Osteoblast (primary cell): ENCODE data around the gene NOS1AP. TPM values are rescaled to one million over a fixed set of nuclear protein-coding genes. Genes with fewer than 3 reads are reported as not detected.

Source experiments
- DNase-seq: peaks from one replicate; pipeline ENCODE4 v3.0.0; 2011; ENCODE audit warnings: low spot score, mixed read lengths; ENCODE audit not compliant: insufficient read length; ENCODE audit errors: missing footprints
- H2AFZ ChIP-seq: 2 replicates; pipeline ENCODE4 v1.6.0; 2011; ENCODE audit warnings: mild to moderate bottlenecking, low read length
- H3K27ac ChIP-seq: 2 replicates; pipeline ENCODE4 v1.5.1; 2011; ENCODE audit warnings: mild to moderate bottlenecking, low read depth, low read length, moderate library complexity
- H3K27me3 ChIP-seq: 2 replicates; pipeline ENCODE4 v1.6.0; 2012; ENCODE audit warnings: mild to moderate bottlenecking, control low read depth, inconsistent platforms, low read length, moderate library complexity; ENCODE audit not compliant: insufficient read depth
- H3K36me3 ChIP-seq: 2 replicates; pipeline ENCODE4 v1.5.1; 2011; ENCODE audit warnings: mild to moderate bottlenecking, low read length, control low read depth, moderate library complexity; ENCODE audit not compliant: insufficient read depth
- H3K4me1 ChIP-seq: 2 replicates; pipeline ENCODE4 v1.5.1; 2011; ENCODE audit warnings: mild to moderate bottlenecking, low read length, control low read depth, moderate library complexity; ENCODE audit not compliant: insufficient read depth
- H3K4me2 ChIP-seq: 2 replicates; pipeline ENCODE4 v1.6.0; 2011; ENCODE audit warnings: mild to moderate bottlenecking, low read length; ENCODE audit not compliant: insufficient read depth
- H3K4me3 ChIP-seq: fragments of 200-600 bp; sonication (generic); 3 replicates; pipeline ENCODE4 v1.5.1; 2012; ENCODE audit warnings: mild to moderate bottlenecking, low read length, inconsistent platforms; ENCODE audit not compliant: insufficient read depth
- H3K79me2 ChIP-seq: 2 replicates; pipeline ENCODE4 v1.6.0; 2012; ENCODE audit warnings: mild to moderate bottlenecking, low read length, control low read depth, inconsistent platforms; ENCODE audit not compliant: insufficient read depth
- H3K9me3 ChIP-seq: 2 replicates; pipeline ENCODE4 v1.5.1; 2011; ENCODE audit warnings: low read depth, low read length, control low read depth
- H4K20me1 ChIP-seq: 2 replicates; pipeline ENCODE4 v1.6.0; 2012; ENCODE audit warnings: mild to moderate bottlenecking, low read length, control low read depth; ENCODE audit not compliant: insufficient read depth
- total RNA-seq: library from RNA; depleted of rRNA; stranded (reverse); fragments of >200 nt; gene quantifications from 2 replicates; pipeline ENCODE4 v1.2.3, GENCODE V29; 2012
- TF ChIP-seq, protein P1 (sequence below): IDR thresholded peaks from 2 replicates; pipeline ENCODE4 v1.5.1; 2011; ENCODE audit warnings: mild to moderate bottlenecking, low read depth, low read length, moderate library complexity; ENCODE audit errors: extremely low read depth

The NOS1AP gene
- total RNA-seq, 1 donor: not detected

DNA sequence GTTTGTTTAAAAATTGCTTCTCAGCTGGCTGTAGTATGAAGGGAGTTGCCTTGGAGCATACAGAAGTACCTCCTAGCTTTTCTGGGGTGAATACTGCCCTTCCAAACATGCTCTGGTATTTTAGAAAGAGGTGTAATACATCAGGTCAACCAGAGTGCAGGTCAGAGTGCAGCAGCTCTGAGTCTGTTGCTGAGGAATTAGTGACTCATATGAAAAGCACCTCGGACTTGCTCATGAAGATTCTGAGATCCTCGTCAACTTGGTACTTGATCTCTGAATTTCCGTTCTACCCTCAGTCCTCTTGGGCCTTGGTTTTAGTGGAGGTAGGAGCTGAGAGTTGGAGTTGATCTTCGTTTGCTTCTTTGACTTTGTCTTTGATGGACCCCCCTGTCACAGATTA lies 67.3 kb downstream of the NOS1AP start:
- H3K27ac ChIP-seq: peak overlapping the region; percentile 16
- no peak overlapping the region for H3K4me3 ChIP-seq
- no peaks in the 10 kb centered on the region for H3K79me2 ChIP-seq
- H3K36me3 ChIP-seq: no peaks in the 10 kb centered on the region
- DNase-seq: peak; percentile 78
- TF ChIP-seq, protein P1, sequence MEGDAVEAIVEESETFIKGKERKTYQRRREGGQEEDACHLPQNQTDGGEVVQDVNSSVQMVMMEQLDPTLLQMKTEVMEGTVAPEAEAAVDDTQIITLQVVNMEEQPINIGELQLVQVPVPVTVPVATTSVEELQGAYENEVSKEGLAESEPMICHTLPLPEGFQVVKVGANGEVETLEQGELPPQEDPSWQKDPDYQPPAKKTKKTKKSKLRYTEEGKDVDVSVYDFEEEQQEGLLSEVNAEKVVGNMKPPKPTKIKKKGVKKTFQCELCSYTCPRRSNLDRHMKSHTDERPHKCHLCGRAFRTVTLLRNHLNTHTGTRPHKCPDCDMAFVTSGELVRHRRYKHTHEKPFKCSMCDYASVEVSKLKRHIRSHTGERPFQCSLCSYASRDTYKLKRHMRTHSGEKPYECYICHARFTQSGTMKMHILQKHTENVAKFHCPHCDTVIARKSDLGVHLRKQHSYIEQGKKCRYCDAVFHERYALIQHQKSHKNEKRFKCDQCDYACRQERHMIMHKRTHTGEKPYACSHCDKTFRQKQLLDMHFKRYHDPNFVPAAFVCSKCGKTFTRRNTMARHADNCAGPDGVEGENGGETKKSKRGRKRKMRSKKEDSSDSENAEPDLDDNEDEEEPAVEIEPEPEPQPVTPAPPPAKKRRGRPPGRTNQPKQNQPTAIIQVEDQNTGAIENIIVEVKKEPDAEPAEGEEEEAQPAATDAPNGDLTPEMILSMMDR: no peak
- H3K27me3 ChIP-seq: no peaks in the 10 kb centered on the region
- no peaks in the 10 kb centered on the region for H4K20me1 ChIP-seq
- H2AFZ ChIP-seq: no peak overlapping the region
- H3K4me1 ChIP-seq: peaks cover 17% of the 10 kb centered on the region
- H3K9me3 ChIP-seq: no peaks in the 10 kb centered on the region
- no peak overlapping the region for H3K4me2 ChIP-seq

DNA sequence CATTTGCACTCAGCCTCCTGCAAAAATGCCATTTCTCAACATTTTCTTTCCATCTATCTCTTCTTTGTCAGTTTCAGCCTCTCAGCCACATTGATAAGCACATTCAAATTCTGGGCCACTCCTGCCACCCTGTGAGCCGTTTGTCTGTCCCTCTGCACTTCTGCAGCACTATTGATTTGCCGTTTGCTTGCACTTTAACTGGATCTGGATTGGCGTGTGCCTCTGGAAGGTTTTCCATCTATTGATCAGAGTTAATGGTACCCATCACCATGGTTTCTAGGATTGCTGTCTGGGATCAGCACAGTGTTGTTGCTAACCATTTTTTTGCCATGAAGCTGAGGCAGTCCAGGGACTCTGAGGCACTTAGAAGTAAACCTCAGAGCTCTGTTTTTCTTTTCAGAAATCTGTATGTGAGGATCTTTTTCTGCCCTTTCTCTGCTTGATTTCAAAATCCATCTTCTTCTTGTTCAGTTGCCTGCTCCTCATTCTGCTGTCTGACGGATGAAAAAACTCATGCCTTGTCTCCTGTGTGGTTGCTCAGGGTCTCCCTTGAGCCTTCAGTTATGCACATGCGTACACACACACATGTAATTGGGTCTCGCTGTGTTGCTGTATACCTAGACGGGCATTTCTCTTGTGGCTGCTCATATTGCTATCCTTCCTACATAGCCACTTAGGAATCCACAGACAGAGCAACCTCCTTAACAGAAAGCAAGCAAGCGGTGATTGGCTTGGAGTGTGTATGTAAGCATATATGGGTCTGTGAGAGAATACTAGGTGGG lies 67.9 kb downstream of the NOS1AP start:
- H3K27me3 ChIP-seq: no peaks in the 10 kb centered on the region
- TF ChIP-seq, protein P1: no peak
- peaks cover 17% of the 10 kb centered on the region for H3K4me1 ChIP-seq
- no peaks in the 10 kb centered on the region for H3K9me3 ChIP-seq
- H2AFZ ChIP-seq: no peak overlapping the region
- H3K4me3 ChIP-seq: no peak overlapping the region
- H4K20me1 ChIP-seq: no peaks in the 10 kb centered on the region
- no peaks in the 10 kb centered on the region for H3K79me2 ChIP-seq
- no peak overlapping the region for H3K4me2 ChIP-seq
- H3K36me3 ChIP-seq: no peaks in the 10 kb centered on the region
- H3K27ac ChIP-seq: peak overlapping the region; percentile 16
- DNase-seq: no peak

DNA sequence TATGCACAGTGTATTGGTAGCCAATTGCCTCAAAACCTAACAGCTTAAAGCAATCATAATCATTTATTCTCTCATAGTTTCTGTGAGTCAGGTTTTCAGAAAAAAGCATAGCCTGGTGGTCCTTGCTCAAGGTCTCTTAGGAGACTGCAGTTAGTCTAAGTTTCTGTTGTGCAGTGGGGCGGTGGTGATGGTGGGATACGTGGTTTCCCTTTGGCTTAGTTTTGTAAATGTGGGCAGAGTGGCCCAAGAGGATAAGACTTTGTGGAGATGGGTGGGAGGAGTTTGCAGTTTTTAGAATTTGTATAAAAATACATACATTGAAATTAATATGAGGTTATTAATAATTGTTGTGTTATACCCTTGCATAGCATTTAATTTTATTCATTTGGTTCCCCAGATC lies 68.6 kb downstream of the NOS1AP start:
- Histone ChIP-seq H3K4me1 (peaks cover 17% of the 10 kb centered on the region), H3K9me3 (no peaks in the 10 kb centered on the region), H3K27me3 (no peaks in the 10 kb centered on the region), H3K4me2 (no peak overlapping the region), H3K4me3 (no peak overlapping the region), H4K20me1 (no peaks in the 10 kb centered on the region), H2AFZ (no peak overlapping the region), H3K27ac (no peak overlapping the region), H3K36me3 (no peaks in the 10 kb centered on the region), H3K79me2 (no peaks in the 10 kb centered on the region)
- DNase-seq: peak; percentile 66
- TF ChIP-seq, protein P1: no peak

DNA sequence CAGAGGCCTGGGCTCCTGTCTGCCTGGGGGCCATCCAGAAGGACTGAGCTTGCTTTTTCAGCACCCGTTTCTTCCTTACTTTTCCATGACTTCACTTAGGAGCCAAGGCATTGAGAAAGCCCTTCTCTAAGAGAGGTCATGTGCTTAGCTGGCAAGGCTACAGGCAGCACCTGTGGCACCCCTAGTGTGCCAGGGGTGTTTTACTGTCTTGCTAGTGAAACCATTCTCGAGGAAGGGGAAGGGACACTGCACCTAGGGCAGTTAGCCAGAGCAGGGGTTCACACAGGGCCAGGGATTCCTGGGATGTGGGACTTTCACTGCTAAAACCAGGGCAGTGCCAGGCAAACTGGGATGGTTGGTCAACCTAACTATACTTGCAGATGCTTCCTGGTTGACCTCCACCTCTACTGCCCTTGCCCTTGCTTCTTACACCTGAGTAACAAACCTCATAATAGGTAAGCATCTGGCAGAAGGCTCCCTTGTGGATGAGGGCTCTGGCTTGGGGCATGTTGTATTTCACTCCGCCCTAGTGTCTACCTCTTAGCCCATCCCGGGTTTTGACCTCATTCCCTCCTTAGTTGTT lies 69.2 kb downstream of the NOS1AP start:
- TF ChIP-seq, protein P1: no peak
- Histone ChIP-seq H3K36me3 (no peaks in the 10 kb centered on the region), H3K9me3 (no peaks in the 10 kb centered on the region), H4K20me1 (no peaks in the 10 kb centered on the region), H3K79me2 (no peaks in the 10 kb centered on the region), H3K4me2 (no peak overlapping the region), H3K27ac (no peak overlapping the region), H3K4me3 (no peak overlapping the region), H2AFZ (no peak overlapping the region), H3K4me1 (peaks cover 17% of the 10 kb centered on the region), H3K27me3 (no peaks in the 10 kb centered on the region)
- DNase-seq: no peak
